ENCODE measurements around the gene RAD52. TPM values are rescaled to one million over a fixed set of nuclear protein-coding genes. Genes with fewer than 3 reads are reported as not detected.

The RAD52 gene
- total RNA-seq, 1 experiment from 2014 or later = 11.2 TPM

GRCh38 chr12:870378-870777, 79.1 kb downstream of the RAD52 start:
- no peak for DNase-seq (ENCODE audit: low spot score)

DNA sequence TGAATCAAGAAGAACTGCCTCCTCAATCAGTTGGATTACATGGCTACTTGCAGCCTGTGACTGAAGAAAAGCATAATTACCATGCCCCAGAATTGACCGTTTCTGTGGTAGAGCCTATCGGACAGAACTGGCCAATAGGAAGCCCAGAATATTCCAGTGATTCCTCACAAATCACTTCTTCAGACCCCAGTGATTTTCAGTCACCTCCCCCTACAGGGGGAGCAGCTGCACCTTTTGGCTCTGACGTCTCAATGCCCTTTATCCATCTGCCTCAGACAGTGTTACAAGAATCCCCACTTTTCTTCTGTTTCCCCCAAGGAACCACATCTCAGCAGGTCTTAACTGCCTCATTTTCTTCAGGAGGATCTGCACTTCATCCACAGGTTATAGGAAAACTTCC, 80.8 kb downstream of the RAD52 start:
- no peak for DNase-seq (ENCODE audit: low spot score)

DNA sequence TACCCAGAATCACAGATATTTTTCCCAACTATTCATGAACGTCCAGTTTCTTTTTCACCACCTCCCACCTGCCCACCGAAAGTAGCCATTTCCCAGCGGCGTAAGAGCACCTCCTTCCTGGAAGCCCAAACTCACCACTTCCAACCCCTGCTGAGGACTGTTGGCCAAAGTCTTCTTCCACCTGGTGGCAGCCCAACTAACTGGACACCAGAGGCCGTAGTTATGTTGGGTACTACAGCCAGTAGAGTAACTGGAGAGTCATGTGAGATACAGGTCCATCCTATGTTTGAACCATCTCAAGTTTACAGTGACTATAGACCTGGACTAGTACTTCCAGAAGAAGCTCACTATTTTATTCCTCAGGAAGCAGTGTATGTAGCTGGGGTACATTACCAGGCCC, 81.6 kb downstream of the RAD52 start:
- no peak for DNase-seq (ENCODE audit: low spot score)

DNA sequence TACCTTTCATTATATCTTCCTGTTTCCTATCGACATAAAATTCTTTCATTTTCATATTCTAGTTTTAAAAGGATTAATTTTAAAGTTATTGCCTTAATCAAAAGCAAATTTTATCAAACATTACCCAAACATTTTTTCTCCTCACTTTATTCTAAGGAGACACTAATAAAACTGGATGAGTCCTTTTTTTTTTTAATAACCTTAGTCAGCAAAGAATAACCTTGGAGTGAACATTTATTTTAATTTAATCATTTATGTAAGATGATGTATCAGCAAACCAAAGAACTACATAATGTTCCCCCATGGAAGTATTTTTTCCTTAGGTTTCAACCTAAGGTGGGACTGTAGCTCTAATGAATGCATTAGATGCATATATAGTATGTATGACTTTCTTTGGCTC, 83.9 kb downstream of the RAD52 start:
- no peak for DNase-seq (ENCODE audit: low spot score)

DNA sequence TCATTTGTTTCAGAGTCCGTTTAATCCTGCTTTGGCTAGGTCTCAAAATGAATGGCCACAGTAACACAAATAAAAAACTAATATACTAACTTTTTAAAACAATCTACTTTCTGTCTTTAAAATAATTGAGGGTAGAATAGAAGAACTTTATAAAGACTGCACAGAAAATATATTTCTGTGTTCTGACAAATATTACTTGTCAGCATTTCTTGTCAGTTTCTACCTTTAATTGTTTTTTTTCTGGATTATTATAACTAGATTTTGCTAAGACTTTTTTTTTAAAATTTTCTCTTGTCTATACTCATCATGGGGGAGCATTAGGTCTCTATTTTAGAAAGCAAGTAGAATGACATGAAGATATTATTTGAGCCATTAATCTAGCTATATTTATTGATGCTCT, 86.2 kb downstream of the RAD52 start:
- no peak for DNase-seq (ENCODE audit: low spot score)

DNA sequence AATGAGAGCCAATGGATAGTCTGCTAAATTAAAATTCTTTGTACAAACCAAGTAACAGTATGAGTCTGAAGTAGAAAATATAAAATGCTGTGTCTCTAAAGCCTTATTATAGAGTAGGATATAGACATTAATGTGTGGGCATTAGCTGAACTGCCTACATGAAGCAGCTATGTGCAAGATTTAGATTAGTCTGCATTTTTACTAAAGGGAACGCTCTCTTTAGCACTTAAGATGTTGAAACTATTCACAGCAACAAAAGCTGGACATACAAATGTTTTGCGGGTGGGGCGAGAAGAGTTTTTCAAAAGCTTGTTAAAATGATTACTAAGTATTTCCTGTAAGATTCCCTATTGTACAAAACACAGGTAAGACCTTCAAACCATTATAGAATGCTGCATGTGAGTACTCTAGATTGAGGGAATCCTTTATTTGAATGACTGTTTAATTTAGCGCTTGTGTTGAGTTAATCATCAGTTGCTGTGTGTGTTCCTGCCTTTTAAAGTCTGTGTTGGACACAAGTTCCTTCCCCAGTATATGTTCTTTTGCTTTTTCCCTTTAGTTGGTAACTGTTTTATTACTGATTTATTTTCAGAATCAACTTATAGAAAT, 87.1 kb downstream of the RAD52 start:
- no peak for DNase-seq (ENCODE audit: low spot score)

Other genes starting within 250 kb of the RAD52 start
- gene WNK1, start 197.1 kb downstream of the RAD52 start, total RNA-seq (2014; rRNA removed; shearing (Covaris generic)) = 28.4 and 38.6 TPM in 2 replicates
- 7.2 and 11.3 TPM in 2 replicates for gene ERC1, start 41.5 kb upstream of the RAD52 start, total RNA-seq (2014; rRNA removed; shearing (Covaris generic))